GM12872 (cell line): Measurements from ENCODE around the gene TMA16.

ENCODE experiments used
- CTCF ChIP-seq: IDR thresholded peaks from 3 replicates; pipeline ENCODE4 v1.5.1; 2011; ENCODE audit warnings: low read depth, mild to moderate bottlenecking, low read length, moderate library complexity; ENCODE audit not compliant: insufficient read depth

The TMA16 gene

DNA sequence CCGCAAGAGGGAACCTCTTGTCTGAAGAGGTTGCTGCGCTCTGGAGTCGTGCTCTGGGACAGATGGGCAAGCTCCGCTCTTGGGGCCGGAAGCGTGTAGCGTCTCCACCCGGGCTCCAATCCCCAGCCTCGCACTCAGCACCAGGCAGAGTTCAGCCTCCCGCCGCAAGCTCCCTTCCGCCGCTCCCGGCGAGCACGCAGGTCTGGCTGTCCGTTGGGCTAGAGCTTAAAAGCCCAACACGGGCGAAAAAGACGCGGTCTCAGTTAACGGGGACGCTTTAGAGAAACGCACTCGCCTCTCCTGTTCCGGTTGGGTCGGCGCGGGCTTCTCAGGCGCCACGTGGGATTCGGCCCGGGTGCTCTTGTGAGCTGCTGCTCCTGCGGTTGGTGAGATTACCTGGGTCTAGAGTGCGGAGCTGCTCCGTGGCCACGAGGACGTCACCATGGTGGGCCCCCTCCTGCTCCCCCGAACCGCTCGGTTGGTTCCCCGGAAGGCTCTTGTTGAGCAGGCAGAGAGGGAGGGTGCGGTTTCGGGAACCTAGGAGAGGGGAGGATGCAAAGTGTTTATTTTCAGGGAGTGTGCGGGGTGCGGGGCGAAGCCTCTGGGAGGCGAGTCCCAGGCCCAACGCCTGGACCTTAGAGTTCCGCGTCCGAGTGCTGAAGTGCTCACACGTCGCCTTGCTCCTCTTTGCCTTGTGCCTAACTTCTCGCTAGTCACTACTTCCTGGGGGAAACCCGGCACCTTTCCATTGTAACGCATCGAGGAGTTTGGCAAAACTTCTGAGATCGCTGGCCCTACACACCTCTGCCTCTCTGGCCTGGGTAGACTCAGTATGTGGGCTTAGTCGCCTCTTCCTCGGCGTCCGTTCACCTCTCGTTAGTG lies at the start of gene TMA16:
TSS of gene TMA16 (plus strand) at position 331 of the 882 bp plus-strand sequence. CDS start at position 443, 112 bp downstream.
- TF ChIP-seq CTCF = no peak

DNA sequence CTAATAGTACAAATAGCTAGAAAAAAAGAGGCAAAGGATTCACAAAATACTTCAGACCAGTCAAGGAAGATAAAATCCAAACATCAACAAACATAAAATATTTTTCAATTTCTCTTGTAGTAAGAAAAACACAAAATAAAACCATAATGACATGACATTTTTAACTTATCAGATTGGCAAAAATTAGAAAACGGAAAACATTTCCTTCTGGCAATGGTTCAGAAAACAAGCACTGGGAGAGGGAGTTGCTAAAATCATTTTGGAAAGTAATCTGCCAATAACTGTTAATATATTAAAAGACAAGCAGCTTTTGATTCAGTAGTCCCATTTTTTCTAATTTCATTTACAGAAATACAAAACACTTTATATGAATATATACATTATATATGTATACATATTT lies 47.0 kb upstream of the TMA16 start:
- no peak for TF ChIP-seq CTCF

- no peak for TF ChIP-seq CTCF
Measured at GRCh38 chr4:163448540-163449203, 45.8 kb upstream of the TMA16 start.

- TF ChIP-seq CTCF = no peak
Measured at GRCh38 chr4:163462556-163462955, 31.9 kb upstream of the TMA16 start.

DNA sequence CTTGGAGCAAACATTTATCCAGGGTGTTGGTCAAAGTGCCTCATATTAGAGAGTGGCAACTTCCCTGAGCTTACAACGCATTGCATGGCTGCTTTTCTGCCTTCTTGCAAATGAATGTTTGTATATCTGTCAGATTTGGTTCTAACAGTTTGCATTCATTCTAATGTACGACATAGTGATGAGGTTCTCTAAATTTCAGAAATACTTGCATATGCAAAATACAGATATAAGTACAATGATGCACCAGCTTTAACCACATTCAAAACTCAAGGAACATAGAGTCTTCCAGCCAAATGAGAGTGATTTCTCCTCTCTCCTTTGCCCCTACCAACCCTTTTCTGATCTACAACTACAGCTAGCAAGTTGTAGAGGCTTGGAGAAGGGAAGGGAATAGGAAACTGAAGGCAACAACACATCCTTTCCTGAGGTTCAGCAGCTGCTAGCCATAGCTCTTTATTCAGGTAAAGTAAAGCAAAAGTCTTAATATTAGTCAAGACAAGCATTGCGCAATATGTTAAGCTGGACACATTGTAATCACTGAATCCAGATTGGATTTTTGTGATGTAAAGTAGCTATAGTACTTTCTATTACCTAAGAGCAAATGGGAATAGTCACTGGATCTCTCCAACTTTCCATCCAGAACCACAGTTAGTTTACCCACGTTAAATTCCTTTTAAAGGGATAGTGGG lies 27.3 kb upstream of the TMA16 start:
- no peak for TF ChIP-seq CTCF

GRCh38 chr4:163470391-163470790 lies 24.1 kb upstream of the TMA16 start:
- TF ChIP-seq CTCF = no peak

DNA sequence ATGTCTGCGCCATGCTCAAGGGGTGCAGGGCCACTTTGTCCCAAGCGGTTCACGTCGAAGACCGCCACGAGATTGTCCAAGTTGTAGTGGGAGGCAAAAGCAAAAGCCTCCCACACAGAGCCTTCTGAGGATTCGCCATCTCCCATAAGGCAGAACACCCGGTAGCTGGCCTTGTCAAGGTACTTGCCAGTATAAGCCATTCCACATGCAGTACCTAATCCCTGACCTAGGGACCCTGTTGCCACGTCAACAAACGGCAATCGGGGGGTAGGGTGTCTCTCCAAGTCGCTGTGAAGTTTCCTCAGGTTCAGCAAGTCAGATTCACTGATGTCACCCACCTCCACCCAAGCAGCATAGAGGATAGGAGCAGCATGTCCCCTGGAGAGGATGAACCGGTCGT lies 21.4 kb upstream of the TMA16 start:
- no peak for TF ChIP-seq CTCF
